Measurements from ENCODE around the gene RNF186. TPM values are rescaled to one million over a fixed set of nuclear protein-coding genes. Genes with fewer than 3 reads are reported as not detected.
"Not testable (repeated sequence)": the region's sequence is repeated elsewhere in the genome, so short reads cannot be mapped to it uniquely, and the experiment has no call there.

RNF186 gene
- total RNA-seq, 4 donors from 2014 or later = not detected

DNA sequence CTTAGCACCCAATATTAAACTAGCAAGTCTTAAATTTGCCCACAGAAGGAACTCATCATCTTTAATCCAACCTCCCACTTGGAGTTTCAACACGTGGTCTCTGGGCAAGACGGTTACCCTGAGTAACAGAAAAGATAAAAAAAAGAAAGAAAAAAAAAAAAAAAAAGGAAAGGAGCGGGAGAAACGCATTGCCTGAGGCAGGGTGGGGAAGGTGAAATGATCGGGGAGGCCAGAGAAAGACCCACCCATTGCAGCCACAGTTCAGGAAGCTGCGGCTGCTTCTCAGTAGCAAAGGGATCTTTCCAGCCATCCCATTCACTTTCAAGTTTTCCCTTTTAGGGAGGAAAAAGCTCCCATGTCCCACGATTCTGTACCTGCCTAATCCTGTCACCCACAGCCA lies 35.1 kb upstream of the RNF186 start:
- TF ChIP-seq CTCF (IDR thresholded peaks at IDR 0.05) (no peak), EP300 (IDR thresholded peaks at IDR 0.05) (no peak), POLR2A (IDR thresholded peaks at IDR 0.05) (no peak)
- H3K27me3 ChIP-seq = no peaks in the 10 kb centered on the region
- 46 to 51% methylated on average over 7 of the region's 7 CpGs for WGBS, 2 donors
- no peak overlapping the region for H3K4me3 ChIP-seq
- H3K9me3 ChIP-seq = no peaks in the 10 kb centered on the region
- DNase-seq (ENCODE audit: low spot score in 2 of 2) = no peak
- H3K27ac ChIP-seq = no peak overlapping the region
- H3K4me1 ChIP-seq = peaks cover 0 to 16% (median 5%) of the 10 kb centered on the region in 4 donors
- H3K36me3 ChIP-seq = no peaks in the 10 kb centered on the region

- H3K27me3 ChIP-seq; H3K27ac ChIP-seq; DNase-seq (ENCODE audit: low spot score in 2 of 2); H3K36me3 ChIP-seq; H3K4me3 ChIP-seq; H3K9me3 ChIP-seq: not testable (repeated sequence)
- 69 to 79% methylated on average over 3 of the region's 3 CpGs for WGBS, 2 donors
- H3K4me1 ChIP-seq = peaks cover 0 to 24% (median 7%) of the 10 kb centered on the region in 4 donors
Measured at GRCh38 chr1:19849307-19849706, 34.2 kb upstream of the RNF186 start.

- H3K36me3 ChIP-seq; H3K27ac ChIP-seq; H3K9me3 ChIP-seq; H3K27me3 ChIP-seq; DNase-seq (ENCODE audit: low spot score in 2 of 2): not testable (repeated sequence)
- 63 to 87% methylated on average over 9 of the region's 9 CpGs for WGBS, 2 donors
- H3K4me1 ChIP-seq = peaks cover 0 to 24% (median 7%) of the 10 kb centered on the region in 4 donors
- peak overlapping the region in 1 of 4 donors; percentile 19 for H3K4me3 ChIP-seq
Measured at GRCh38 chr1:19847334-19847733, 32.3 kb upstream of the RNF186 start.

- WGBS, 2 donors = 92 to 94% methylated on average over 3 of the region's 3 CpGs
- Histone ChIP-seq H3K36me3 (no peaks in the 10 kb centered on the region), H3K27ac (no peak overlapping the region), H3K4me1 (peaks cover 0 to 24% (median 7%) of the 10 kb centered on the region in 4 donors), H3K9me3 (no peaks in the 10 kb centered on the region), H3K27me3 (no peaks in the 10 kb centered on the region), H3K4me3 (no peak overlapping the region)
- no peak for DNase-seq (ENCODE audit: low spot score in 2 of 2)
- no peak for TF ChIP-seq CTCF (IDR thresholded peaks at IDR 0.05)
- TF ChIP-seq POLR2A (IDR thresholded peaks at IDR 0.05) = no peak
- TF ChIP-seq EP300 (IDR thresholded peaks at IDR 0.05) = no peak
Measured at GRCh38 chr1:19846338-19846737, 31.3 kb upstream of the RNF186 start.

GRCh38 chr1:19845555-19845954 lies 30.5 kb upstream of the RNF186 start:
- no peak overlapping the region for H3K4me3 ChIP-seq
- DNase-seq (ENCODE audit: low spot score in 2 of 2) = no peak

GRCh38 chr1:19844731-19845495 lies 29.8 kb upstream of the RNF186 start:
- H3K36me3 ChIP-seq = no peaks in the 10 kb centered on the region
- TF ChIP-seq CTCF (IDR thresholded peaks at IDR 0.05) (no peak), POLR2A (IDR thresholded peaks at IDR 0.05) (no peak), EP300 (IDR thresholded peaks at IDR 0.05) (no peak)
- no peak overlapping the region for H3K4me3 ChIP-seq
- H3K27ac ChIP-seq = peak overlapping the region in 2 of 4 donors; percentile 9 to 19
- no peak for DNase-seq (ENCODE audit: low spot score in 2 of 2)
- no peaks in the 10 kb centered on the region for H3K9me3 ChIP-seq
- H3K4me1 ChIP-seq = peaks cover 0 to 23% (median 5%) of the 10 kb centered on the region in 4 donors
- WGBS, 2 donors = 10 to 13% methylated on average over 11 of the region's 11 CpGs
- H3K27me3 ChIP-seq = no peaks in the 10 kb centered on the region

More at GRCh38 chr1:19845555-19845954, 30.5 kb upstream of the RNF186 start:
- 53 to 63% methylated on average over 8 of the region's 8 CpGs for WGBS, 2 donors
- no peak for TF ChIP-seq POLR2A (IDR thresholded peaks at IDR 0.05)
- Histone ChIP-seq H3K27me3 (no peaks in the 10 kb centered on the region), H3K27ac (peak overlapping the region in 1 of 4 donors; percentile 9), H3K36me3 (no peaks in the 10 kb centered on the region), H3K9me3 (no peaks in the 10 kb centered on the region), H3K4me1 (peaks cover 0 to 24% (median 7%) of the 10 kb centered on the region in 4 donors)

All from tibial nerve (tissue), 4 donors.